GM12872 (cell line): ENCODE measurements around the gene SBF1.

Experiments used
- TF ChIP-seq, protein P1 (sequence below): IDR thresholded peaks from 3 replicates; pipeline ENCODE4 v1.5.1; 2011; ENCODE audit warnings: low read depth, mild to moderate bottlenecking, low read length, moderate library complexity; ENCODE audit not compliant: insufficient read depth

Gene SBF1

GRCh38 chr22:50490531-50491308 is 15.9 kb upstream of the SBF1 start:
- TF ChIP-seq, protein P1, sequence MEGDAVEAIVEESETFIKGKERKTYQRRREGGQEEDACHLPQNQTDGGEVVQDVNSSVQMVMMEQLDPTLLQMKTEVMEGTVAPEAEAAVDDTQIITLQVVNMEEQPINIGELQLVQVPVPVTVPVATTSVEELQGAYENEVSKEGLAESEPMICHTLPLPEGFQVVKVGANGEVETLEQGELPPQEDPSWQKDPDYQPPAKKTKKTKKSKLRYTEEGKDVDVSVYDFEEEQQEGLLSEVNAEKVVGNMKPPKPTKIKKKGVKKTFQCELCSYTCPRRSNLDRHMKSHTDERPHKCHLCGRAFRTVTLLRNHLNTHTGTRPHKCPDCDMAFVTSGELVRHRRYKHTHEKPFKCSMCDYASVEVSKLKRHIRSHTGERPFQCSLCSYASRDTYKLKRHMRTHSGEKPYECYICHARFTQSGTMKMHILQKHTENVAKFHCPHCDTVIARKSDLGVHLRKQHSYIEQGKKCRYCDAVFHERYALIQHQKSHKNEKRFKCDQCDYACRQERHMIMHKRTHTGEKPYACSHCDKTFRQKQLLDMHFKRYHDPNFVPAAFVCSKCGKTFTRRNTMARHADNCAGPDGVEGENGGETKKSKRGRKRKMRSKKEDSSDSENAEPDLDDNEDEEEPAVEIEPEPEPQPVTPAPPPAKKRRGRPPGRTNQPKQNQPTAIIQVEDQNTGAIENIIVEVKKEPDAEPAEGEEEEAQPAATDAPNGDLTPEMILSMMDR = no peak

GRCh38 chr22:50489363-50490243 is 14.8 kb upstream of the SBF1 start:
- TF ChIP-seq, protein P1 = no peak

DNA sequence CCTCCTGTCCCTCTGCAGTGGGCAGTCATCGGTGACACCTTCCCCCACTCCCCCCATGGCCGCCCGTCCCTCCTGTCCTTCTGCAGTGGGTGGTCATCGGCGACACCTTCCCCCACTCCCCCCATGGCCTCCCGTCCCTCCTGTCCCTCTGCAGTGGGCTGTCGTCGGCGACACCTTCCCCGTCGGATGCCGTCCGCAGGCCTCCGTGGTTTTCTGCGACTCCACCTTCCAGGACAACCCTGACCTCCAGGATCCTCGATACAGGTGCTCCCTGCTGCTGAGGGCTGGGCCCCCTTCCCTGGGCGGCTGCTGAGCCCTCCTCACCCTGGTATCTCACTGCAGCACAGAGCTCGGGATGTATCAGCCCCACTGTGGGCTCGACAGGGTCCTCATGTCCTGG is 14.1 kb upstream of the SBF1 start:
- TF ChIP-seq, protein P1 = no peak

- TF ChIP-seq, protein P1 = no peak
Measured at GRCh38 chr22:50488006-50488677, 13.3 kb upstream of the SBF1 start.

- TF ChIP-seq, protein P1 = no peak
Measured at GRCh38 chr22:50487290-50488005, 12.6 kb upstream of the SBF1 start.

DNA sequence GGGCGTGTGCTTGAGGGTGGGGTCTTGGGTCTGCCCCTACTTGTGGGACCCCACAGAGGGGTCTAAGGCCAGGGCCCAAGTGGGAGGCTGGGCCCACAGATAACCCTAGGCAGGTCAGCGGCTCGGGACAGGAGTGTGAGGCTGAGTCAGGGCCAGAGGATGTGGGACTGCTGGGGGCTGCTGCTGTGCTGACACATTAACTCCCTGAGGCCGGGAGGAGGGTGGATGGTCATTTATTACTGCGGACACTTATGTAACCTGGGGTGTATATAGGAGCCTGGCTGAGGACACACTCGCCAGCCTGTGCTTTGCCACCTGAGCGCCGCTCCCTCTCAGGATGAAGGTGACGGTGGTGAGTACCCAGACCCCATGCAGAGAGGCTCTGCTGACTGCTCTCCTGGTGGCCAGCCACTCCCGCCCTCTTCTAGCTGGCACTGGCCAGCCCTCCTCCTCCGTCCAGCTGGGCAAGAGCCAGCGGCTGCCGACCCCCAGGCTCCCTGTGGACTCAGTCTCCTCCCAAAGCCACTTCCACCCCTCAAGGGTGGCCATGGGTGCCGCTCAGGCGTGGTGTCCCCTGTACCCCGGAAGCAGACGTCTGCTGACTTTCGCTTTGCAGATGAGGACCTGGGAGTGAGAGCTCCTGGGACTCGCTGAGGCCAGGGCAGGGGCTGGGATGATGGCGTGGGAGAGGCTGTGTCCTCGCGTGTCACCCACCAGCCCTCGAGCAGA is 11.9 kb upstream of the SBF1 start, which contains the start of gene MIOX:
Gene MIOX, plus strand, starts transcription at position 299 of the 729 bp plus-strand sequence. Its CDS starts 39 bp downstream, at position 338.
- TF ChIP-seq, protein P1 = no peak
